ENCODE results near the gene RERGL.
"Not testable (repeated sequence)": the region's sequence is repeated elsewhere in the genome, so short reads cannot be mapped to it uniquely, and the experiment has no call there.

RERGL gene

DNA sequence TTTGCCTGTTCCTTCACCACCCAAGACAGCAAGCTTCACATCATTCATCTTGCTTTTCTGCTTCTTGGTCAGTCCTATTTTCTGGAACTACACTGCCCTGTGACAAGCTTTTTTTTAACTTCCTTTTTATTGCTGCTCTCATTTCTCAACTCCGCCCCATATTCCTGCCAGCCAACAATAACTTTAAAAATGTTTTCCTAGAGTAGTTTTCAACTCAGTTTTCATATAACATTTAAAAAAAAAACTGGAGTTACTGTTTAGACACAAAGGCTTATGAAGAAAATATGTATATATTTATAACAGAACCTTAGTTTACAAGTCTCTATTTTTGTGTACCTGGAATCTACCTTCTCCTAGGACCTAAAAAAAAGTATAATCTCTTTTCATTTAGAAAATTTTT is at the start of gene RERGL:
RERGL (minus strand) TSS at position 101 of the 400 bp plus-strand sequence; CDS start at position 48, 53 bp downstream.
- no peak for DNase-seq

DNA sequence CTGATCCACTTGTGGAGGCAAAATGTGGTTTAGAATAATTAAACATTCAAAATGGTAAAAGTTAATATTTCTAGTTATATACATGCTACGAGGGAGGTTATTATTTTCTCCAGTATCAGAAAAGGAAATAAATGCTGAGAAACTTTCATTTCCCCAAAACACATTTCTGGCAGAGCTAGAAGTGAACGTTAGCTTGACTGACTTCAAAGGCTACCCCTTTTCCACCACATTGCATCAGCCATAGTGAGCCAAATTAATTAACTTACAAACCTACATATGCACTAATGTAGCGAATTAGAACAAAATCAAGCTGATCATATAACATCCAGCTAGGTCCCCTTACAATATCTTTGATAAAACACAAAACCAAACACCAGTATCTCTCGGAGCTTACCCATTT is 49.3 kb upstream of the RERGL start:
- DNase-seq = no peak

DNA sequence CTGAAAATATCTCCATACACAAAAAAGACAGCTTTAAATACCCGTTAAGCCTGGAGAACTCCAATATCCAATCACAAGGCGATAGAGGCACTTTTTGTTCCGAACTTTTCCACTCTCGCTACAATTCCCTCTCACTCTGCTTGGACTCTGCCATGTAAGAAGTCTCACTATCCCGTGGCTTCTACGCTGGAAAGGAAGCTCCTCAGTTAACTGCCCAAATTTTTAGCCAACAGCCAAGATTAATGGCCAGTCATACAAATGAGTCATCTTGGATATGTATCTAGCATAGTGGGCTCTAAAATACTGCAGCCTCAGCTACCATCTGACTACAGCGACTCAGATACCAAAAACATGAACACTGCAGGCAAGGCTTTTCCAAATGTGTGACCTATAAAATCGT is 45.5 kb upstream of the RERGL start:
- DNase-seq = no peak

- DNase-seq = no peak
Measured at GRCh38 chr12:18135086-18135485, 45.1 kb upstream of the RERGL start.

GRCh38 chr12:18130851-18131250 is 40.9 kb upstream of the RERGL start:
- DNase-seq = no peak

DNA sequence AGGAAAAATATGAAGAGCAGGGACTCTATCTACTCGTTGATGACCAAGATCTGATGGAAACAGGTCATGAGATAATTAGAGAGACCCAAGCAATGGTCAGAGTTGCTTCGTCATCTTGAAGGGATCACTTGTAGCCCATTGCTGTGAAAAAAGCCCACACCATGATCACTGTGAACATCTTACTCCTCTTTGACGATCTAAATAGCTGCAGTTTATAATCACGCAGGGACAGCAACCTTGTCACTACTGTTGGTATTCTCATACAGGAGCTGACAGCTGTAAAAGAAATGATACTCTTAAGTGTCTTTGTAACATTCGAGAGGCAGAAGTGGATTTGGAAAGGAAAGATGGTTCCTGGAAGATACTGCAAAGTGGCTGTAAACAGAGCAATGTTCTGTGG is 33.7 kb upstream of the RERGL start:
- DNase-seq = no peak

GRCh38 chr12:18120899-18121298 is 30.9 kb upstream of the RERGL start:
- DNase-seq = no peak

DNA sequence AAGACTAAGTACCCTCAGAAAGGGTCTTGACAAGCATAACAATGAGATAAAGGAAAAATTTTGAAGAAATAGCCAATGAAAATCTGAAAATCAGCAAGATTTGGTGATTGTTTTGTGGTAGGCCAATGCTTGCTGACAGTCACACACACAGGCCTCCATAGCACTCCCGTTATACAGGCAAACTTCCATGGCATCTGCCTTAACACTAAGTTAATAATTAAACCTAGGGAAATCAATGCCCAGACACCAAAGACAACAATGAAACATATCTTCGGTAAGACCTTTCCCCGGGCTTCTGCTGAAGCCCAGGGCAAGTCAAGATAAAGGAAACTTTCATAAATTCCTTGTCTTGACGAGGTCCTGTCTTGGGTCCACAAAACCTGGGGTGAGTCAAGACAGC is 18.6 kb upstream of the RERGL start:
- DNase-seq = no peak

- DNase-seq = no peak
Measured at GRCh38 chr12:18103624-18104023, 13.6 kb upstream of the RERGL start.

DNA sequence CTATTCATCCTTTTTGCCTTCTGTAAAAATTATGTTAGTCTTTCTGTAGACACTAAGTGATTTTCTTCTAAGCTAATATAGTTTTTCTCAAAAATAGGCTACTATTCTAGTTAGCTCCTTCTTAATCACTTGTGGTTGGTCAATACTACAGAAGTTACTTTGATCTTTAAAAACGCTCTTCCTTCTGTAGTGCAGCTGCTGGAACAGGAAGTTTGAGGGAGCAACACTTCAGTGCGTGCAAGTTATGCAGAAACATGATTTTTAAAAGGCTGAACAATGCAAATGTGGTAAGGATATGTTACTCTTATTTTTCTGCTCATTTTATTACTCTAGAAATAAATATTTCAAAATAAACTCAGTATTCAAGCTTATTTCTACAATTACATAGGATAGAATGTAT is 11.1 kb upstream of the RERGL start:
- no peak for DNase-seq

DNA sequence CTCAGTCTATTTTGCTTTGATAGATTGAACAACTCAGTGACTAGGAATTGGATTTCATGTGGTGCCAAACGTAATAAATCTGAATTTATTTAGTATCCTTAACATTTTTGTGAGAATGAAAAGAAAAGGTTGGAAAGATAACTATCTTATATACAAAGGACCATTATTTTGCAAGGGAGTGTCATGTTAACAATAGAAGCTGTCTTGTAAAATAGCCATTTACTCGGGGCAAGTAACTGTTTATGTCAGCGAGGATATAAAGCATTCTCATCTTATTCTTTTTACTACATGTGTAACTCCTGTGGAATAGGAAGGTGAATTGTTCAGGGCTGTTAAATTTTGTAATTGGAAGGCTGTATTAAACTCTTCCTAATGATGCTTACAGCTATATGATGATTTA is 5.9 kb downstream of the RERGL start:
- no peak for DNase-seq

DNA sequence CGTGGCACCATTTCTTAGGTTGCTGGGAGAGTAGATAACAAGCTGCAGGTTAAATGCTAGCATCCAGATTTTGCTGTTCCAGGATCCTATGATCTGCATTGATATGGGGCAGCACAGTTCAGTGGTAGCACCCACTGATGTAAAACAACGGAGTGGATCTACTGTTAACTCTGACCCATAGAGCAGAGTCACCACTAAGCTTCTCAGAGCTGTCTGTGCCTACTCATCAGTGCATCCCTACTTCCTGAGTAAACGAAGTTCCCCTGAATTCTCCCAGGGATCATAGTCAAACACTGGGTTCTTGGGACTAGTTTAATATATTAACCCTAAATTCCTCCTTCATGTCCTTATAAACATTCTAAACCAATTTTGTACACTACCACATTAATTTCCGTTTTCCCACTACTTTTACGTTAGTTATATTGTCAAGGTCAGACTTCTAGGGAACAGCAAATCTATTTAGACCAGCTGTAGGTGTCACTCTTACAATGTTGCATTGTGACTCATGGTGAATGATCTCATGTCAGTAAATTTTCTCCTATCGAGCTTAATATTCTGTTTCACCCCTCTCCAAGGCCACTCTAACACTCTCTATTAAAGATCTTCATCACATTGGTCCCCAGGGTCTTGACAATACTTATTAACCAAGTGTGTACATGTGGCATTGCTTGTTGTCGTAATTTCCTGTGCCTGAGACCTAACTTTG is 10.3 kb downstream of the RERGL start:
- DNase-seq = no peak

GRCh38 chr12:18074001-18074400 is 16.0 kb downstream of the RERGL start:
- DNase-seq = no peak

- DNase-seq = no peak
Measured at GRCh38 chr12:18072723-18073122, 17.3 kb downstream of the RERGL start.

DNA sequence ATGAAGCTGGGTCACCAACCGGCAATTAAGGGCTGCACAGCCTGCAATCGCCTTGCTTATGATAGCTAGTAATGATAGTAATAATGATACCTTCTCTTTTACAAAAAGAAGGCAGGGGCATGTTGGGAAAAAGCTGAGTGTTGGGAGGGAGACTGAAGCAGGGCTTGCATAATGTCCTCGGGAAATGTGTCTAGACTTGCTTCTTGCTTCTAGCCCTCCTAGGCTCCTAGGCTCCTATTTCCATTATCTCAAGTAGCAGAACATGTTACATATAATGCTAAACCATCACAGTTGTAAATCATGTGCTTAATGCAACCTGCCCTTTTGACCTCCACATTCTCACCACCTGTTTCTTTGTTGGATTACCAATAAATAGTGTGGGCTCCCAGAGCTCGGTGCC is 18.7 kb downstream of the RERGL start:
- DNase-seq = no peak

DNA sequence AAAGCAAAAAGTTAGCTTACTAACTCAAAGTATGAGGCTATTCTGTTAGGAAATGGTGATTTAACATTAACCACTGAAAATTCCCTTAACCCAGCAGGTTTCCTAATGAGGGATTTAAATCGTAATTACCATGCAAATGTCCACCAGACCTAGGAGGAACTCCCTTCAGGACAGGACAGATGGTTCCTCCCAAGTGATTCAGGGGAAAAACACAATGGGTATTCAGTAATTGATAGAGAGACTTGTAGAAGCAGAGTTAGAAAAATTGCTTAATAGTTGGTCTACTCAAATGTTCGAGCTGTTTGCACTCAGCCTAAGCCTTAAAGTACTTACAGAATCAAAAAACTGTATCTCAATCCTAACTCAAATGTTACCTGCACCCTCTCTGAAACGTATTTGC is 21.6 kb downstream of the RERGL start:
- no peak for DNase-seq

- no peak for DNase-seq
Measured at GRCh38 chr12:18066666-18067065, 23.3 kb downstream of the RERGL start.

DNA sequence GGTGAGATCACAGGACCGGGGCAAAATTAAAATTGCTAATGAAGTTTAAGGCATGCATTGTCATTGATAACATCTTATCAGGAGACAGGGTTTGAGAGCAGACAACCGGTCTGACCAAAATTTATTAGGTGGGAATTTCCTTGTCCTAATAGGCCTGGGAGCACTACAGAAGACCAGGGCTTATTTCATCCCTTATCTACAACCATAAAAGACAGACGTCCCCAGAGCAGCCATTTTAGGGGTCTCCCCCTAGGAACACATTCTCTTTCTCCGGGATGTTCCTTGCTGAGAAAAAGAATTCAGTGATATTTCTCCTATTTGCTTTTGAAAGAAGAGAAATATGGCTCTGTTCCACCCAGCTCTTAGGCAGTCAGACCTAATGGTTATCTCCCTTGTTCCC is 27.1 kb downstream of the RERGL start:
- DNase-seq = not testable (repeated sequence)

GRCh38 chr12:18057051-18057450 is 32.9 kb downstream of the RERGL start:
- no peak for DNase-seq

- DNase-seq = no peak
Measured at GRCh38 chr12:18054925-18055619, 34.9 kb downstream of the RERGL start.

DNA sequence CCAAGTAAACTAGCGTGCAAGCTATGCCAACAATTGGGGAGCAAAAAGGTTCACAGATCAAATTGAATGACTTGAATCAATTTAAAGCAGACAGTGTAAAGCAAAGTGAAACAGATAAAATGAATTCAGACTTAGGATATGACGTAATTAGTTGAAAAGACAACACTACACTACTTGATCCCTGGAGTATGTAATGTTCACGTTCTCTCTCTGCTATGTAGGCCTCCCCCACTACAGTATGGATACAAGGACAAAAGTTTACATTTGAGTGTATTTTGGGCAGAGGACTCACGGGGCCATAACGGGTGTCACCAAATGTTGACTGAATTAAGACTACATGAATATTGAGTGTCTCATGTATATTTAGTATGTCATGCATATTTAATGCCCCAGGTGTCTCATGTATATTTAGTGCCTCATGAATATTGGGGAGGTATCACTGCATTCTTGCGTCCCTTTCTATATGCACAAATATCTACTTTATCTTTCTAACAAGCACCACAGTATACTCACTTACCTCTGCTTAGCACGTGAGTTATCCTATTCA is 44.5 kb downstream of the RERGL start:
- DNase-seq = no peak

DNA sequence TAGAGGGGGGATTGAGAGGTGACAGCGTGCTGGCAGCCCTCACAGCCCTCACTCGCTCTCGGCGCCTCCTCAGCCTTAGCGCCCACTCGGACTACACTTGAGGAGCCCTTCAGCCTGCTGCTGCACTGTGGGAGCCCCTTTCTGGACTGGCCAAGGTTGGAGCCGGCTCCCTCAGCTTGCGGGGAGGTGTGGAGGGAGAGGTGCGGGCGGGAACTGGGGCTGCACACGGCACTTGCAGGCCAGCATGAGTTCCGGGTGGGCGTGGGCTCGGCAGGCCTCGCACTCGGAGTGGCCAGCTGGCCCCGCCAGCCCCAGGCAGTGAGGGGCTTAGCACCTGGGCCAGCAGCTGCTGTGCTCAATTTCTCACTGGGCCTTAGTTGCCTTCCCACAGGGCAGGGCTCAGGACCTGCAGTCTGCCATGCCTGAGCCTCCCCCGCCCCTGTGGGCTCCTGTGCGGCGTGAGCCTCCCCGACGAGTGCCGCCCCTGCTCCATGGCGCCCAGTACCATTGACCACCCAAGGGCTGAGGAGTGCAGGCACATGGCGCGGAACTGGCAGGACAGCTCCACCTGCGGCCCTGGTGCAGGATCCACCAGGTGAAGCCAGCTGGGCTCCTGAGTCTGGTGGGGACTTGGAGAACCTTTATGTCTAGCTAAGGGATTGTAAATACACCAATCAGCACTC is 49.8 kb downstream of the RERGL start:
- not testable (repeated sequence) for DNase-seq
